ENCODE measurements around the gene S1PR2. TPM values are rescaled to one million over a fixed set of nuclear protein-coding genes. Genes with fewer than 3 reads are reported as not detected.

The S1PR2 gene
- total RNA-seq, 1 experiment from 2014 or later, result 8.4 TPM

DNA sequence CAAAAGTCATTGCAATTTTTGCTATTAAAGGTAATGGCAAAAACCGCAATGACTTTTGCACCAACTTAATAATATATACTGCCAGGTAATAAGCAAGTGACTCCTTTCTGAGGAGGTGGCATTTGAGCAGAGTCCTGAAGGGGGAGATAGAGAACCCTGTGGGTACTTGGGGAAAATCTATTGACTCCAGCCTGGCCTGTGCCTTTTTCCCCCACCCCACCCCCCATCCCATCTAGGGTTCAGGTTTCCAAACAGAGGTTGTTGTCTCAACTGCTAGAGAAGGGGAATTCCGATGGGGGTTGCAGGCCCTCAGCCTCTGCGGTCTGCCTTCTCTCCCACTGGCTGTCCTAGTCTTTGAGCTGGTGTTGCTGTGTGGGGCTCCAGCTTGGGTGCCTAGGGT lies 11.5 kb downstream of the S1PR2 start:
- H3K4me1 ChIP-seq (ENCODE audit: insufficient read depth, low read length, poor library complexity, severe bottlenecking), result no peaks in the 10 kb centered on the region
- ChIA-PET CTCF (interaction anchor here (0.5 to 0.6 kb wide), 2 partner anchors 60 to 177 kb away, joined by 3 to 4 read pairs; no protein-coding TSS in a partner anchor), POLR2A (ENCODE audit: low non-redundant PET) (no interaction called here)
- H3K27me3 ChIP-seq (replicated peaks; ENCODE audit: insufficient read depth, low read depth, low read length, poor library complexity), result no peaks in the 10 kb centered on the region
- no peaks in the 10 kb centered on the region for H3K36me3 ChIP-seq (ENCODE audit: insufficient read depth, low read length, poor library complexity, severe bottlenecking)
- intact Hi-C loops (cut with micrococcal nuclease; ENCODE audit: unreplicated experiment), result no loop called here
- BruUV-seq (replicated peaks), result no TSS peak
- H3K4me3 ChIP-seq (ENCODE audit: low read depth, low read length, poor library complexity, severe bottlenecking), result no peak overlapping the region
- H3K27ac ChIP-seq (ENCODE audit: low read depth, low read length, poor library complexity, severe bottlenecking), result no peak overlapping the region
- no peaks in the 10 kb centered on the region for H3K9me3 ChIP-seq (ENCODE audit: low read depth, low read length, poor library complexity, severe bottlenecking)
- peak; percentile 22 for DNase-seq (ENCODE audit: low spot score)
- TF ChIP-seq, protein P1, sequence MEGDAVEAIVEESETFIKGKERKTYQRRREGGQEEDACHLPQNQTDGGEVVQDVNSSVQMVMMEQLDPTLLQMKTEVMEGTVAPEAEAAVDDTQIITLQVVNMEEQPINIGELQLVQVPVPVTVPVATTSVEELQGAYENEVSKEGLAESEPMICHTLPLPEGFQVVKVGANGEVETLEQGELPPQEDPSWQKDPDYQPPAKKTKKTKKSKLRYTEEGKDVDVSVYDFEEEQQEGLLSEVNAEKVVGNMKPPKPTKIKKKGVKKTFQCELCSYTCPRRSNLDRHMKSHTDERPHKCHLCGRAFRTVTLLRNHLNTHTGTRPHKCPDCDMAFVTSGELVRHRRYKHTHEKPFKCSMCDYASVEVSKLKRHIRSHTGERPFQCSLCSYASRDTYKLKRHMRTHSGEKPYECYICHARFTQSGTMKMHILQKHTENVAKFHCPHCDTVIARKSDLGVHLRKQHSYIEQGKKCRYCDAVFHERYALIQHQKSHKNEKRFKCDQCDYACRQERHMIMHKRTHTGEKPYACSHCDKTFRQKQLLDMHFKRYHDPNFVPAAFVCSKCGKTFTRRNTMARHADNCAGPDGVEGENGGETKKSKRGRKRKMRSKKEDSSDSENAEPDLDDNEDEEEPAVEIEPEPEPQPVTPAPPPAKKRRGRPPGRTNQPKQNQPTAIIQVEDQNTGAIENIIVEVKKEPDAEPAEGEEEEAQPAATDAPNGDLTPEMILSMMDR (conservative IDR thresholded peaks at IDR 0.05; ENCODE audit: low read depth, low read length), result peak; percentile 33; the same call in 1 of the 2 replicates
- TF ChIP-seq EZH2 (IDR thresholded peaks at IDR 0.05; ENCODE audit: borderline replicate concordance, low read depth, low read length, poor library complexity, severe bottlenecking), result no peak

DNA sequence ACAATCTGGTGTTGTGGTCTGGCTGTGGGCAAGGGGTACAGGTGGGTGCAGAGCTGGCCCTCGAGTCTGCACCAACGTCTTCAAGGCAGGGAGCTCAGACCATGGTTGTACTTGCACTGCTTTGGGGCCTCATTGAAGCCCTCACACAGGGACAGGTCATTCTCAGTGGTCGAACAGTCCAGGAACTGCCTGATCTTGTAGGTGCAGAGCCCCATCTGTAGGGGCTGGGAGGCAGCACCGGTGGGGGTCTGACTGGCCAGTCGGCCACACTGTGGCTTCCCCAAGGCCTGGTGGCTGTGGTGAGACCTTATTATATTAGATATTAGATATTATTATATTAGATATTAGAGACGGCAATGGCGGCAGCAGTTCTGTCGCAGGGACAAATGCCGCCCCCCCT lies 14.0 kb downstream of the S1PR2 start:
- Histone ChIP-seq H3K9me3 (ENCODE audit: low read depth, low read length, poor library complexity, severe bottlenecking) (no peaks in the 10 kb centered on the region), H3K4me1 (ENCODE audit: insufficient read depth, low read length, poor library complexity, severe bottlenecking) (no peaks in the 10 kb centered on the region), H3K36me3 (ENCODE audit: insufficient read depth, low read length, poor library complexity, severe bottlenecking) (no peaks in the 10 kb centered on the region), H3K4me3 (ENCODE audit: low read depth, low read length, poor library complexity, severe bottlenecking) (no peak overlapping the region), H3K27ac (ENCODE audit: low read depth, low read length, poor library complexity, severe bottlenecking) (no peak overlapping the region), H3K27me3 (replicated peaks; ENCODE audit: insufficient read depth, low read depth, low read length, poor library complexity) (no peaks in the 10 kb centered on the region)
- no TSS peak for BruUV-seq (replicated peaks)
- TF ChIP-seq, protein P1 (conservative IDR thresholded peaks at IDR 0.05; ENCODE audit: low read depth, low read length), result no peak
- TF ChIP-seq EZH2 (IDR thresholded peaks at IDR 0.05; ENCODE audit: borderline replicate concordance, low read depth, low read length, poor library complexity, severe bottlenecking), result no peak
- intact Hi-C loops (cut with micrococcal nuclease; ENCODE audit: unreplicated experiment), result no loop called here
- no peak for DNase-seq (ENCODE audit: low spot score)
- ChIA-PET CTCF (no interaction called here), POLR2A (ENCODE audit: low non-redundant PET) (no interaction called here)

- ChIA-PET POLR2A (ENCODE audit: low non-redundant PET) (no interaction called here), CTCF (no interaction called here)
- H3K27ac ChIP-seq (ENCODE audit: low read depth, low read length, poor library complexity, severe bottlenecking), result no peak overlapping the region
- intact Hi-C loops (cut with micrococcal nuclease; ENCODE audit: unreplicated experiment), result no loop called here
- H3K4me3 ChIP-seq (ENCODE audit: low read depth, low read length, poor library complexity, severe bottlenecking), result no peak overlapping the region
- no peak for TF ChIP-seq EZH2 (IDR thresholded peaks at IDR 0.05; ENCODE audit: borderline replicate concordance, low read depth, low read length, poor library complexity, severe bottlenecking)
- TF ChIP-seq, protein P1 (conservative IDR thresholded peaks at IDR 0.05; ENCODE audit: low read depth, low read length), result no peak
- no peaks in the 10 kb centered on the region for H3K27me3 ChIP-seq (replicated peaks; ENCODE audit: insufficient read depth, low read depth, low read length, poor library complexity)
- BruUV-seq (replicated peaks), result no TSS peak
- no peak for DNase-seq (ENCODE audit: low spot score)
- no peaks in the 10 kb centered on the region for H3K4me1 ChIP-seq (ENCODE audit: insufficient read depth, low read length, poor library complexity, severe bottlenecking)
- no peaks in the 10 kb centered on the region for H3K36me3 ChIP-seq (ENCODE audit: insufficient read depth, low read length, poor library complexity, severe bottlenecking)
- no peaks in the 10 kb centered on the region for H3K9me3 ChIP-seq (ENCODE audit: low read depth, low read length, poor library complexity, severe bottlenecking)
Measured at GRCh38 chr19:10214784-10215183, 16.3 kb downstream of the S1PR2 start.
